Endothelial cell of umbilical vein (primary cell): ENCODE measurements around the gene NLRP5. TPM values are rescaled to one million over a fixed set of nuclear protein-coding genes. Genes with fewer than 3 reads are reported as not detected.

Source experiments
- BruUV-seq: library from RNA; stranded (reverse); fragments of 400-500 nt; replicated peaks from 2 replicates; lab custom pipeline; 2021; lab: Mats Ljungman, UMichigan
- CTCF ChIA-PET: fragments of 300-600, 350-600 bp; sonication (Branson Sonifier 250); formaldehyde crosslinking; loops from one replicate; lab custom pipeline; 2021; ENCODE audit warnings: antibody characterized with exemption, inconsistent platforms; lab: Charles Lee
- POLR2A ChIA-PET: fragments of 300-600, 350-600 bp; sonication (Branson Sonifier 250); formaldehyde crosslinking; loops from one replicate; lab custom pipeline; 2021; ENCODE audit warnings: antibody characterized with exemption, inconsistent platforms; lab: Charles Lee
- DNase-seq: peaks from one replicate; pipeline ENCODE4 v3.0.0-alpha.2; 2011; ENCODE audit warnings: low read depth, low spot score
- FAIRE-seq: peaks from 2 replicates; lab custom pipeline; 2011; peaks lifted over from hg19 to GRCh38; lab: Jason Lieb, UNC
- H2AFZ ChIP-seq: 2 replicates; pipeline ENCODE4 v1.6.0; 2012; ENCODE audit warnings: low read depth, low read length, control low read depth, inconsistent platforms
- H3K27ac ChIP-seq: 2 replicates; pipeline ENCODE4 v1.5.1; 2011; ENCODE audit warnings: low read depth, mild to moderate bottlenecking, control low read depth, low read length, moderate library complexity; ENCODE audit not compliant: insufficient read depth
- H3K27me3 ChIP-seq, 2 experiments: 2 replicates each; pipeline versions ENCODE4 v1.6.0 to v1.6.1; 2011; ENCODE audit warnings: low read length in 2 of 2, mixed read lengths in 1 of 2; ENCODE audit not compliant: control insufficient read depth in 2 of 2, insufficient read depth in 2 of 2
- H3K36me3 ChIP-seq, 2 experiments: 2 replicates in 1 of 2; 3 replicates in 1 of 2; pipeline ENCODE4 v1.5.1; 2011; ENCODE audit warnings: low read length in 2 of 2, mild to moderate bottlenecking in 1 of 2, moderate library complexity in 1 of 2; ENCODE audit not compliant: control insufficient read depth in 2 of 2, insufficient read depth in 2 of 2; ENCODE audit errors: extremely low read depth in 1 of 2
- H3K4me1 ChIP-seq: 3 replicates; pipeline ENCODE4 v1.5.1; 2011; ENCODE audit warnings: mild to moderate bottlenecking, low read length; ENCODE audit not compliant: control insufficient read depth, insufficient read depth; ENCODE audit errors: extremely low read depth
- H3K4me2 ChIP-seq: 2 replicates; pipeline ENCODE4 v1.6.1; 2011; ENCODE audit warnings: low read length, control low read depth, mixed read lengths; ENCODE audit not compliant: insufficient read depth
- H3K4me3 ChIP-seq, 3 experiments: fragments of 200-600 bp in 1 of 3; sonication (generic), shearing (Covaris generic) in 1 of 3; replicated peaks in 1 of 3; 2 replicates each; pipeline ENCODE4 v1.5.1; 2011 to 2016; ENCODE audit warnings: control low read depth in 3 of 3, low read length in 3 of 3, mild to moderate bottlenecking in 2 of 3, inconsistent platforms in 1 of 3, low read depth in 1 of 3, moderate library complexity in 1 of 3; ENCODE audit not compliant: insufficient read depth in 1 of 3
- H3K79me2 ChIP-seq: 2 replicates; pipeline ENCODE4 v1.6.0; 2012; ENCODE audit warnings: low read length, inconsistent platforms; ENCODE audit not compliant: control insufficient read depth, insufficient read depth
- H3K9ac ChIP-seq: replicated peaks from 2 replicates; pipeline ENCODE3; 2011; ENCODE audit warnings: low read length, control low read depth; ENCODE audit not compliant: insufficient read depth; ENCODE audit errors: extremely low read depth
- H3K9me1 ChIP-seq: replicated peaks from 3 replicates; pipeline ENCODE4 v1.6.0; 2011; ENCODE audit warnings: mild to moderate bottlenecking, low read length; ENCODE audit not compliant: control insufficient read depth, insufficient read depth; ENCODE audit errors: extremely low read depth
- H3K9me3 ChIP-seq: replicated peaks from 2 replicates; pipeline ENCODE4 v1.5.1; 2012; ENCODE audit warnings: low read length, inconsistent platforms; ENCODE audit not compliant: control insufficient read depth, insufficient read depth
- H4K20me1 ChIP-seq: replicated peaks from 2 replicates; pipeline ENCODE3; 2011; ENCODE audit warnings: mild to moderate bottlenecking, low read length; ENCODE audit not compliant: control insufficient read depth, insufficient read depth; ENCODE audit errors: extremely low read depth
- EZH2 ChIP-seq: IDR thresholded peaks from 2 replicates; pipeline ENCODE4 v1.6.1; 2012; ENCODE audit warnings: borderline replicate concordance, low read depth, mild to moderate bottlenecking, moderate library complexity, low read length, inconsistent platforms; ENCODE audit not compliant: severe bottlenecking
- FOS ChIP-seq: IDR thresholded peaks from 2 replicates; pipeline ENCODE4 v1.6.1; 2011; ENCODE audit warnings: mild to moderate bottlenecking, low read length, moderate library complexity, borderline replicate concordance; ENCODE audit not compliant: insufficient read depth
- GATA2 ChIP-seq: IDR thresholded peaks from 2 replicates; pipeline ENCODE4 v1.7.0; 2011; ENCODE audit warnings: low read depth, mild to moderate bottlenecking, moderate library complexity, mixed read lengths, low read length; ENCODE audit not compliant: insufficient read length, insufficient read depth
- JUN ChIP-seq: IDR thresholded peaks from 2 replicates; pipeline ENCODE4 v1.6.1; 2011; ENCODE audit warnings: borderline replicate concordance, low read depth; ENCODE audit not compliant: insufficient read length, insufficient read depth
- MYC ChIP-seq: IDR thresholded peaks from one replicate; pipeline ENCODE4 v1.6.1; 2011; ENCODE audit warnings: mild to moderate bottlenecking, low read depth, low read length
- POLR2A ChIP-seq: IDR thresholded peaks from 2 replicates; pipeline ENCODE4 v1.6.1; 2012; ENCODE audit warnings: low read depth, mild to moderate bottlenecking, control low read depth, low read length
- POLR2AphosphoS5 ChIP-seq: IDR thresholded peaks from 2 replicates; pipeline ENCODE4 v1.6.1; 2012; ENCODE audit warnings: low read depth, mild to moderate bottlenecking, control low read depth, low read length, moderate library complexity; ENCODE audit not compliant: insufficient read depth
- dilution Hi-C: fragments of 300-500 bp; cut with MboI; formaldehyde crosslinking; loops from one replicate; pipeline ENCODE4 v1.15.0; 2019; ENCODE audit warnings: low sequenced_read_pairs; ENCODE audit not compliant: extremely low pct_ligation_motif_present
- intact Hi-C: fragments of 100-400 bp; cut with micrococcal nuclease; formaldehyde crosslinking; loops from one replicate; pipeline ENCODE4 v1.10.0; 2022
- polyA plus RNA-seq, 4 experiments: library from polyadenylated mRNA; depleted of rRNA in 3 of 4; stranded (reverse) in 3 of 4; unstranded in 1 of 4; fragments of >200 nt; gene quantifications; 2 replicates each; pipeline versions ENCODE4 v1.2.1 to v1.2.3, GENCODE V29; 2011 to 2012; ENCODE audit warnings: missing spikeins in 1 of 4
- total RNA-seq: library from RNA; stranded (reverse); gene quantifications from 2 replicates; pipeline ENCODE4 v1.2.3, GENCODE V29; 2021
- TF ChIP-seq, protein P1 (sequence below), 2 donors: IDR thresholded peaks; 1 replicate in 1 of 2; 2 replicates in 1 of 2; pipeline ENCODE4 v1.5.1; 2011; ENCODE audit warnings: low read length in 2 of 2, mild to moderate bottlenecking in 2 of 2, moderate library complexity in 2 of 2, control low read depth in 1 of 2, inconsistent platforms in 1 of 2, low read depth in 1 of 2; ENCODE audit not compliant: insufficient read depth in 1 of 2; ENCODE audit errors: extremely low read depth in 1 of 2
- TF ChIP-seq, protein P2 (sequence below): IDR thresholded peaks from 2 replicates; pipeline ENCODE4 v1.6.1; 2011; ENCODE audit not compliant: insufficient read depth, insufficient read length

The NLRP5 gene
- total and polyA plus RNA-seq, 2 donors (not counting 3 experiments of a cell fraction or from before 2014, with no cell fraction given) = not detected

DNA sequence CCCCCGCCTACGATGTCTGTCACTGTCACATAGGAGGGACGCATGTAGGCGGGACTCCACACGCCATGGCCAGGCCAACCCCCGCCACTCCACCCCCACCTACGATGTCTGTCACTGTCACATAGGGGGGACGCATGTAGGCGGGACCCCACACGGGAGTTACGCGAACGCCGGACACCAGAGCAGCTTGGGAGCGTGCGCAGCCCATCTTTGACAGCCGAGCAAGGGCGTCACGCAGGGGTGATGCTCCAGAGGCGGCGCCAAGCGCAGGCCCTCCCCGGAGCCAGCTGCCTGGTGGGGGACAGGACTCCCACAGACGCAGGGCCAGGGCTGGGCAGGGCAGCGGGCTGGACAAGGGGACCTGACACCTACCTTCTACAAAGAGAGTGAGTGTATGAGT lies 114.5 kb downstream of the NLRP5 start:
- Histone ChIP-seq H3K4me1 (no peaks in the 10 kb centered on the region), H3K79me2 (peaks cover 32% of the 10 kb centered on the region), H3K9me3 (no peaks in the 10 kb centered on the region), H3K27ac (no peak overlapping the region), H3K27me3 (no peaks in the 10 kb centered on the region), H3K4me3 (no peak overlapping the region), H3K4me2 (no peak overlapping the region), H4K20me1 (no peaks in the 10 kb centered on the region), H3K9ac (no peak overlapping the region), H2AFZ (no peak overlapping the region), H3K36me3 (peaks cover 0 to 4% of the 10 kb centered on the region in 2 experiments), H3K9me1 (no peaks in the 10 kb centered on the region)
- DNase-seq (no peak), FAIRE-seq (no peak)
- no TSS peak for BruUV-seq
- dilution Hi-C loops = no loop called here
- TF ChIP-seq GATA2 (no peak), EZH2 (no peak), POLR2AphosphoS5 (no peak), FOS (no peak), POLR2A (no peak), JUN (no peak), MYC (no peak)
- TF ChIP-seq, protein P1, sequence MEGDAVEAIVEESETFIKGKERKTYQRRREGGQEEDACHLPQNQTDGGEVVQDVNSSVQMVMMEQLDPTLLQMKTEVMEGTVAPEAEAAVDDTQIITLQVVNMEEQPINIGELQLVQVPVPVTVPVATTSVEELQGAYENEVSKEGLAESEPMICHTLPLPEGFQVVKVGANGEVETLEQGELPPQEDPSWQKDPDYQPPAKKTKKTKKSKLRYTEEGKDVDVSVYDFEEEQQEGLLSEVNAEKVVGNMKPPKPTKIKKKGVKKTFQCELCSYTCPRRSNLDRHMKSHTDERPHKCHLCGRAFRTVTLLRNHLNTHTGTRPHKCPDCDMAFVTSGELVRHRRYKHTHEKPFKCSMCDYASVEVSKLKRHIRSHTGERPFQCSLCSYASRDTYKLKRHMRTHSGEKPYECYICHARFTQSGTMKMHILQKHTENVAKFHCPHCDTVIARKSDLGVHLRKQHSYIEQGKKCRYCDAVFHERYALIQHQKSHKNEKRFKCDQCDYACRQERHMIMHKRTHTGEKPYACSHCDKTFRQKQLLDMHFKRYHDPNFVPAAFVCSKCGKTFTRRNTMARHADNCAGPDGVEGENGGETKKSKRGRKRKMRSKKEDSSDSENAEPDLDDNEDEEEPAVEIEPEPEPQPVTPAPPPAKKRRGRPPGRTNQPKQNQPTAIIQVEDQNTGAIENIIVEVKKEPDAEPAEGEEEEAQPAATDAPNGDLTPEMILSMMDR (IDR thresholded peaks at IDR 0.05; ENCODE audit: extremely low read depth in 1 of 2, insufficient read depth in 1 of 2, low read depth in 1 of 2, low read length in 2 of 2) = no peak
- TF ChIP-seq, protein P2, sequence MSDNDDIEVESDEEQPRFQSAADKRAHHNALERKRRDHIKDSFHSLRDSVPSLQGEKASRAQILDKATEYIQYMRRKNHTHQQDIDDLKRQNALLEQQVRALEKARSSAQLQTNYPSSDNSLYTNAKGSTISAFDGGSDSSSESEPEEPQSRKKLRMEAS = no peak
- intact Hi-C loops = no loop called here
- CTCF ChIA-PET = no interaction called here
- POLR2A ChIA-PET = no interaction called here
